Renal cortical epithelial cell (primary cell): ENCODE data around the gene PHF21A. TPM values are rescaled to one million over a fixed set of nuclear protein-coding genes. Genes with fewer than 3 reads are reported as not detected.

Experiments
- DNase-seq: peaks from one replicate; pipeline ENCODE4 v3.0.0-alpha.2; 2011; ENCODE audit warnings: low read depth
- total RNA-seq: library from RNA; depleted of rRNA; stranded (reverse); fragments of >200 nt; gene quantifications from 2 replicates; pipeline ENCODE4 v1.2.3, GENCODE V29; 2014

PHF21A gene
- total RNA-seq, 1 donor from 2014 or later, result 27.7 TPM

DNA sequence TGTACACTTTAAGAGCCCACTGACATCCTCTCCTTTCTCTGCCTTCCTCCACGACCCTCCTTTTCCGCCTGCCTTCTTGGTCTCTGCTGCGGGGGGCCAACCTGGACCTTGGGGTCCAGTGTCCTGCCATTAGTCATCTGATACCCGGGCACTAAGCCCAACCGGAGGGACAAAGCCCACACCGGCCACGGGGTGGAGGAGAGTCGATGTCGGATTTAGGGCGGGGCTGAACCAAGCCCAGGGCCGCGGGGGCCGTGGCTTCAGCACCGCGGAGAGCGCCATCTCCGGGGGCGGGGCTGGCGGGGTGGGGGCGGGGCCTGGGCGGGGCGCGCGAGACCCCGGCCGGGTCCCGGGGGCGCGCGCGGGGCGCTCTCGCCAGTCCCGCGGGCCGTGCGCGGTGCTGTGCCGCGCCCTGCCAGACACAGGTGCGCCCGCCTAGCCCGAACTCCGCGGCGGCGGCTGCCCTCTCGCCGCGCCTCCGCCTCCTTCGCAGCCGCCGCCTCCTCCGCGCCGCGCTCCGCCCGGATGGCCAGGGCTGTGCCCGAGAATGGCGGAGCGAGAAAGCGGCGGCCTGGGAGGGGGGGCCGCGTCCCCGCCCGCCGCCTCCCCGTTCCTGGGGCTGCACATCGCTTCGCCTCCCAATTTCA is 235.9 kb downstream of the PHF21A start, which contains the start of gene MAPK8IP1:
Gene MAPK8IP1 (plus strand): TSS at position 378 of the 647 bp plus-strand sequence. CDS start 170 bp downstream, at position 548.
- DNase-seq, result no peak

DNA sequence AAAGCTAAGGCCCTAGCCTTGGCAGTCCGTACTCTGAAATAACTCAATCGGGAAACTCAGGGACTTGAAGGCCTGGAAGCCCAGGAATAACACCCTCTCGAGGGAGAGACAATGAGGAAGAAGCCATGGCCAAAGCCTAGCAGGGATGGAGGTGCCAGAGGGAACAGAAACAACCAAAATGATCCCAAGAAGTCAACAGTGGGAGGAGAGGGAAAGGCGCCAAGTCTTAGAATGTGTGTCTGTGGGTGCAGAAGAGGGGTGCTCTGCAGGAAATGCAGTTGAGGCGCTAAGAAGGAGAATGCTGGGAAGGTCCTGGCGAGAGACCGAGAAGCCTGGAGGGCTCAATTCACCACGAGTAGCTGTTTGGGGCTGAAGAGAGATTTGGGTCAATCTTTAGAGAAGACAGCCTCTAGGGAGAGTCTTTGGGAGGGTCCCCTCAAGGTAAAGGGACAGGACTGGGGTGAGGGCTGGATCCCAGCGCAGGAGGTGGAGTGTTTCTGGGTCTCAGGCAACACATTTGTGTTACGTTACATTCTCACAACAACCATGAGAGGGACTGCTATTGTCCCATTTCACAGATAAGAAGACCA is 236.6 kb downstream of the PHF21A start:
- DNase-seq, result no peak

Other genes with a start within 250 kb of the PHF21A start
- gene MAPK8IP1, start 235.8 kb downstream of the PHF21A start, total RNA-seq, result 1.4 and 8.7 TPM in 2 replicates
- 0.70 TPM in 1 of 2 replicates, not detected in the other for gene FREY1, start 214.2 kb downstream of the PHF21A start, total RNA-seq
- gene PEX16, start 203.6 kb downstream of the PHF21A start, total RNA-seq, result 19.5 and 28.7 TPM in 2 replicates
- 0.40 and 1.2 TPM in 2 replicates for gene LARGE2, start 198.8 kb downstream of the PHF21A start, total RNA-seq
- 2.1 and 6.7 TPM in 2 replicates for gene CREB3L1, start 156.2 kb upstream of the PHF21A start, total RNA-seq
- 32.1 and 32.5 TPM in 2 replicates for gene DGKZ, start 226.0 kb upstream of the PHF21A start, total RNA-seq